GM06990 (cell line): ENCODE data around the gene ZNF12.

ENCODE experiments used
- DNase-seq: peaks from one replicate; pipeline ENCODE4 v3.0.0-alpha.2; 2011; ENCODE audit not compliant: insufficient read length; ENCODE audit errors: extremely low read depth
- H3K27me3 ChIP-seq: replicated peaks from 2 replicates; pipeline ENCODE4 v1.6.0; 2011; ENCODE audit warnings: low read length; ENCODE audit not compliant: control insufficient read depth, insufficient read depth
- H3K36me3 ChIP-seq: 2 replicates; pipeline ENCODE4 v1.5.1; 2011; ENCODE audit warnings: low read length; ENCODE audit not compliant: control insufficient read depth, insufficient read depth
- H3K4me3 ChIP-seq: replicated peaks from 2 replicates; pipeline ENCODE4 v1.5.1; 2011; ENCODE audit warnings: low read depth, mild to moderate bottlenecking, control low read depth, low read length
- TF ChIP-seq, protein P1 (sequence below): IDR thresholded peaks from 2 replicates; pipeline ENCODE4 v1.5.1; 2011; ENCODE audit warnings: low read length, control low read depth, mild to moderate bottlenecking, inconsistent platforms; ENCODE audit not compliant: insufficient read depth, poor library complexity, severe bottlenecking

Gene ZNF12

DNA sequence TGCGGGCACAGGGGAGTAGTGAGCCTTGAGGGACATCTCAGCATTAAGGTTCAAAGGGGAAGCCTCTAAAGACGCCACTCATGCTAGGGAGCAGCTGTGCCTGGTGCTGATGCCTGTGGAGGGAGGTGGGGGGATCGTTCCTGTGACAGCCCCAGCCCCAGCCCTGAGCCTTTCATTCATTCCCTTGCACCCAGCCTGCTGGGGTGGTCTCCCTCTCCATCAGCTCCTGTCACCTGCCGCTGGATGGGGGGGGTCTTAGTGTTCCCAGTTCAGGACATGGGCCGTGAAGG, 58.0 kb downstream of the ZNF12 start:
- H3K36me3 ChIP-seq, result peaks cover 53% of the 10 kb centered on the region
- no peaks in the 10 kb centered on the region for H3K27me3 ChIP-seq
- H3K4me3 ChIP-seq, result no peak overlapping the region
- TF ChIP-seq, protein P1, sequence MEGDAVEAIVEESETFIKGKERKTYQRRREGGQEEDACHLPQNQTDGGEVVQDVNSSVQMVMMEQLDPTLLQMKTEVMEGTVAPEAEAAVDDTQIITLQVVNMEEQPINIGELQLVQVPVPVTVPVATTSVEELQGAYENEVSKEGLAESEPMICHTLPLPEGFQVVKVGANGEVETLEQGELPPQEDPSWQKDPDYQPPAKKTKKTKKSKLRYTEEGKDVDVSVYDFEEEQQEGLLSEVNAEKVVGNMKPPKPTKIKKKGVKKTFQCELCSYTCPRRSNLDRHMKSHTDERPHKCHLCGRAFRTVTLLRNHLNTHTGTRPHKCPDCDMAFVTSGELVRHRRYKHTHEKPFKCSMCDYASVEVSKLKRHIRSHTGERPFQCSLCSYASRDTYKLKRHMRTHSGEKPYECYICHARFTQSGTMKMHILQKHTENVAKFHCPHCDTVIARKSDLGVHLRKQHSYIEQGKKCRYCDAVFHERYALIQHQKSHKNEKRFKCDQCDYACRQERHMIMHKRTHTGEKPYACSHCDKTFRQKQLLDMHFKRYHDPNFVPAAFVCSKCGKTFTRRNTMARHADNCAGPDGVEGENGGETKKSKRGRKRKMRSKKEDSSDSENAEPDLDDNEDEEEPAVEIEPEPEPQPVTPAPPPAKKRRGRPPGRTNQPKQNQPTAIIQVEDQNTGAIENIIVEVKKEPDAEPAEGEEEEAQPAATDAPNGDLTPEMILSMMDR, result no peak
- DNase-seq, result no peak

DNA sequence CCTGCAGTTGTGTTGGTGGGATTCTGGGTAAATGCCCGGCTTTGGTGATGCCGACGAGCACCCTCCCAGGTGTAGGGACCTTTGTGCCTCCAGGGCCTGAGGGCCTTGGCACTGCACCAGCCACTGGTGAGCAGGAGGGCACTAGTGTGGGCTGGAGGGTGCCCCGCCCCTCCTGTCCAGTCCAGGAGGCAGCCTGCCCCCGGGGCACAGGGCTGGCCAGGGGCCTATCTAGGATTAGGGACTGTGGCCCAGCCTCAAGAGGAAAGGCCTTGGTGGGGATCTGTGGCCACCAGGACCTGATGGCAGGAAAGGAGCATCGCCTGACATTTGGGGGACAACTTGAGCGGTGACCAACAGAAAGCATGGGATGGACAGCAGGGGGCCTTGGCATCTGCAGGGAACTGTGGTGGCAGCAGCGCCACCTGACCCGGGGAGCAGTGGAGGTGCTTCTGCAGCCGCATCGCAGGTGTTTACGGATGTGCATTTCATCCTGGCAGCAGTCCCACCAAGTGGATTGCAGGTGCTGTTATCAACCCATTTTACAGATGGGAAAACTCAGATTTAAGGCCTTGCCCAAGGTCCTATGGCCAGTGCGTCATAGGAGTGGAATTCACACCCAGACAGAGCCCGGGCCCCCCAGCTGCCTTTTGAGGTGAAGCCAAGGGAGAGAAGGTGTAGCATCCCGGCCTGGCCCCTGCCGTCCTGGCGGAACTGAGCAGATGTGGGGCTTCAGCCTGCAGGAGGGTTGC, 58.5 kb downstream of the ZNF12 start:
- H3K4me3 ChIP-seq, result no peak overlapping the region
- DNase-seq, result no peak
- no peaks in the 10 kb centered on the region for H3K27me3 ChIP-seq
- peaks cover 58% of the 10 kb centered on the region for H3K36me3 ChIP-seq
- TF ChIP-seq, protein P1, result no peak

DNA sequence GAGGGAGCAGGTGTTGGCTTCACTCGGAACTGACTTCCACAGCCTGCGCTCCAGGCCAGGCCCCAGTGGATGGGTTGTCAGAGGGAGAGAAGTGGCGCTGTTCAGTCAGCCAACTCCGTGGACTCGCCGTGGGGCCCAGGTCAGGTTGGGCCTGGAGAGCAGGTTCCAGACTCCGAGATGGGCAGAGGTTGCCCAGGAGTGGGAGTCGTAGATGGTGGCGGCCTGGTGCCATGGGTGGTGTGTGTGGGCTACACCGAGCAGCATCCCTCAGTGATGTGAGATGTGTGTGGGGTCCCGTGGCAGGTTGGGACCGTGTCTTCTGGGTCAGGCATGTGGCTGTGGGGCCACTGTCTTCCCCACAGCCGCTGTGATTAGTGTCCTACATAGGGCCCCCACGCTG, 59.2 kb downstream of the ZNF12 start:
- Histone ChIP-seq H3K4me3 (no peak overlapping the region), H3K27me3 (no peaks in the 10 kb centered on the region), H3K36me3 (peaks cover 61% of the 10 kb centered on the region)
- TF ChIP-seq, protein P1, result no peak
- DNase-seq, result no peak

DNA sequence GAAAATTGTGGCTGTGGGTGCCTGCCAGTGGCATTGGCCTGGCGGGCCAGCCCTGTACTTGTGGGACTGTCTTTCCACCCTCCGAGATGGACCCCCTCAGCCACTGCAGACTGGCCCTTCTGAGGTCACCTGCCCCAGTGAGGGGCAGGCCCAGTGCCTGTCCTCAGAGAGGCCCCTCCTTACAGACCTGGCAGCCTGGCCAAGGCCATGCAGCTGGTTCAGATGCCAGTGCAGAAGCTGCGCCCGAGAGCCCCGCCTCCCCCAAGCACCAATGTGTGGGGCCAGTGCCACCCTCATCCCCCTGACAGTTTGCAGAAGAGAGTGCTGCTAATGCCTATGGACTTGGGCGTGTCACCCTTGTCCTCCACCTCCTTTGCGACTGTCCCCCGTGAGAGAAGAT, 59.7 kb downstream of the ZNF12 start:
- peaks cover 58% of the 10 kb centered on the region for H3K36me3 ChIP-seq

DNA sequence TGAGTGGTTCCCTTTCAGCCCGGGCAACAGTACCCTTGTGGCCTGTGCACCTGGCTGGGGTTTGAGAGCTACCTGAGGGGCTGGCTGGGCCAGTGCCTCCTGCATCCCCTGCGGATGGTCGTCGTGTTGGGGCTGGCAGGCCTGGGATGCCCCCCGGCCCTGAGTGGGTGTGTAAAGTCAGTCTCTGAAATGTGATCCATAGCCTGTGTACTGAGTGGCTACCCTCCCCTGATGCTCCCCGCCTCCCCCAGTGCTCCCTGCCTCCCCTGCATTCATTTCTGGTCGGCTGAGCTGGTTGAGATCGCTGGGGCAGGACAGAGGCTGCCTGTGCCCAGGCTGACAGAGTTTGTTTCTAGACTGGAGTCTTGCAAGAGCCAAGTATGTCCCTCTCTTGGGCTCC, 60.3 kb downstream of the ZNF12 start:
- TF ChIP-seq, protein P1, result no peak
- H3K36me3 ChIP-seq, result peaks cover 53% of the 10 kb centered on the region
- no peak for DNase-seq

More for the DNA sequence above, 59.7 kb downstream of the ZNF12 start:
- TF ChIP-seq, protein P1, result no peak
- DNase-seq, result no peak
- no peaks in the 10 kb centered on the region for H3K27me3 ChIP-seq
- no peak overlapping the region for H3K4me3 ChIP-seq

DNA sequence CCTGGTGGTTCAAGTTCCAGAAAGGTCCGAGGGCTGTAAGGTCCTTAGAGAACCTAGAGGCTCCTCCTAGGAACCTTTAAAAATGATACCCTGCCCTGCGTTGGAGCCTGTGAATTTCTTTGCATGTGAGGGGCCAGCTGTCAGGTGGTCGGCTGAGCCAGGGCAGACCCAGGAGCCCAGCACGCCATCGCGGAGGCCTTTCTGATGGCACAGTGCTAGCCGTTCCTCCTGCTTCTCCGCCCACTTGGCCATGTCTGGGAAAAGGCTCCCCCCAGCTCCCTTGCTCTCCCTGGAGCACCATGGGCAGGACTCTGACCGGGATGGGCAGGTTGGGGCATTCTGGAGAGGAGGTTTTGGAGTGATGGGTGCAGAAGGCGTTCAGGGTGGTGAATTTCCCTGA, 62.0 kb downstream of the ZNF12 start:
- H3K36me3 ChIP-seq, result peaks cover 47% of the 10 kb centered on the region
- TF ChIP-seq, protein P1, result no peak
- no peak overlapping the region for H3K4me3 ChIP-seq
- DNase-seq, result no peak
- H3K27me3 ChIP-seq, result no peaks in the 10 kb centered on the region

More for the DNA sequence above, 60.3 kb downstream of the ZNF12 start:
- H3K27me3 ChIP-seq, result no peaks in the 10 kb centered on the region
- no peak overlapping the region for H3K4me3 ChIP-seq
